Epidermal melanocyte (primary cell): ENCODE data around the gene PATZ1.

Source experiments
- DNase-seq: peaks from one replicate; pipeline ENCODE4 v3.0.0; 2011; ENCODE audit warnings: low spot score; ENCODE audit not compliant: insufficient read length

Gene PATZ1

GRCh38 chr22:31282748-31283468, 63.2 kb downstream of the PATZ1 start:
- no peak for DNase-seq

DNA sequence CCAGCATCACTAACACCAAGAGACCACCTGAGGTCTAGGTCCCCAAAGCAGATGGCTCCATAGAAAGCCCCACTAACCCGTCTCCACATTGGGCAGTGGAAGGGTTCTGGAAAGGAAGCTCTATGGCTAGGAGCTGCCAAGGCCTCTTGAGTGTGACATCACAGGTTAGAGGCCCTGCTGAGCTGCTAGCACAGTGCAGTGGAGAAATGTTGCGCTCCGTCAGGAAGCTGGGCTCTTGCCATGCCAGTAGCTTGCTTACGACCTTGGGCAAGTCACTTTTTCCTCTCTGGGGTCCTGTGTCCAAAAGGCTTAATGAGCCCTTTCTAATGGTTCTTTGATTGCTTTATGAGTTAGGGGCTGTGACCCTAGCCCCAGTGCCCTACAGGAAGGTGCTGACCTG, 64.4 kb downstream of the PATZ1 start:
- no peak for DNase-seq

DNA sequence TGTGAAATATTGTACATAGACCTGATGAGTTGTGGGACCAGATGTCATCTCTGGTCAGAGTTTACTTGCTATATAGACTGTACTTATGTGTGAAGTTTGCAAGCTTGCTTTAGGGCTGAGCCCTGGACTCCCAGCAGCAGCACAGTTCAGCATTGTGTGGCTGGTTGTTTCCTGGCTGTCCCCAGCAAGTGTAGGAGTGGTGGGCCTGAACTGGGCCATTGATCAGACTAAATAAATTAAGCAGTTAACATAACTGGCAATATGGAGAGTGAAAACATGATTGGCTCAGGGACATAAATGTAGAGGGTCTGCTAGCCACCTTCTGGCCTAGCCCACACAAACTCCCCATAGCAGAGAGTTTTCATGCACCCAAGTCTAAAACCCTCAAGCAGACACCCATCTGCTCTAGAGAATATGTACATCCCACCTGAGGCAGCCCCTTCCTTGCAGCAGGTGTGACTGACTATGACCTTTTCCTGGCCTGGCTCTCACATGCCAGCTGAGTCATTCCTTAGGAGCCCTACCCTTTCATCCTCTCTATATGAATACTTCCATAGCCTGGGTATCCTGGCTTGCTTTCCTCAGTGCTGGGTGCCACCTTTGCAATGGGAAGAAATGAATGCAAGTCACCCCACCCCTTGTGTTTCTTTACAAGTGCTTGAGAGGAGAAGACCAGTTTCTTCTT, 66.2 kb downstream of the PATZ1 start:
- DNase-seq = no peak

GRCh38 chr22:31279327-31279669, 66.8 kb downstream of the PATZ1 start:
- DNase-seq = no peak

GRCh38 chr22:31278626-31279326, 67.4 kb downstream of the PATZ1 start:
- DNase-seq = no peak

GRCh38 chr22:31278151-31278621, 68.0 kb downstream of the PATZ1 start:
- DNase-seq = no peak

DNA sequence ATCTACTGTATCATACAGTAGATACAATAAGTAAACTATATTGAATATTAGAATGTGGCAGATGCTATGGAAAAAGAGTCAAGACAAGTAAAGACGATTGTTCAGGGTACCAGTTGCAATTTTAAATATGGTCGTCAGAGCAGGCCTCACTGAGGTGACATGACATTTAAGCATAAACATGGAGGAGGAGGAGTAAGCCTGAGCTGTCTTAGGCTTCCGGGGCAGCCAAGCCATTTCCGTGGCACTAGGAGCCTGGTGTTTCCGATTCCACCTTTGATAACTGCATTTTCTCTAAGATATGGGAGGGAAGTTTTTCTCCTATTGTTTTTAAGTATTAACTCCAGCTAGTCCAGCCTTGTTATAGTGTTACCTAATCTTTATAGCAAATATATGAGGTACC, 68.4 kb downstream of the PATZ1 start:
- DNase-seq = no peak

- no peak for DNase-seq
These were observed 69.5 kb downstream of the PATZ1 start for GRCh38 chr22:31276426-31277167.
